NCI-H2227 (cell line): Measurements from ENCODE around the gene PSMB4.
"Not testable (repeated sequence)": the region's sequence is repeated elsewhere in the genome, so short reads cannot be mapped to it uniquely, and the experiment has no call there.

ENCODE experiments used
- DNase-seq: peaks from one replicate; lab custom pipeline; 2025; ENCODE audit not compliant: unreplicated experiment; lab: John Stamatoyannopoulos, UW

PSMB4 gene

DNA sequence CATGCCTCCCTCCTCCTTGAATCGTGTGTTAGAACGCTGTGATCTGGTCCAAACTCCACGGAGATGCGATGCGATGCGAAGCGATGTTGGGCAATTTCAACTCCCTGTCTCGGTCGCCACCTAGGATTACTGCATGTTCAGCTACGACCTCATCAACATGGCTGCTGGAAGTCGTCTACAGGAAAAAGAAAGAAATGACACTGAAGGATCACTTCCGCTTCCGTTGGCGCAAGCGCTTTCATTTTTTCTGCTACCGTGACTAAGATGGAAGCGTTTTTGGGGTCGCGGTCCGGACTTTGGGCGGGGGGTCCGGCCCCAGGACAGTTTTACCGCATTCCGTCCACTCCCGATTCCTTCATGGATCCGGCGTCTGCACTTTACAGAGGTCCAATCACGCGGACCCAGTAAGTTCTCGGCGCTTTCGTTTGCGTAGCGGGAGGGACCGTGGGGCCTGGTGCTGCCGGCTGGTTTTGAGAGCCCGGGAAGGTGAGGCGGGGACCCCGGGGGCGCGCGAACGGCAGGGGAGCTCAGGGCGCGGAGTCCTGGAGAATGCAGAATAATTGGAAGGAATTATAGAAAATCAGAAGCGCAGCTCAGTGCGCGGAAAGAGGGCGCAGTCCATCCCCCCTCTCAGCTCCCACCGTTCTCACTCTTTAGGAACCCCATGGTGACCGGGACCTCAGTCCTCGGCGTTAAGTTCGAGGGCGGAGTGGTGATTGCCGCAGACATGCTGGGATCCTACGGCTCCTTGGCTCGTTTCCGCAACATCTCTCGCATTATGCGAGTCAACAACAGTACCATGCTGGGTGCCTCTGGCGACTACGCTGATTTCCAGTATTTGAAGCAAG is at the start of gene PSMB4:
TSS of gene PSMB4 (plus strand) at position 250 of the 848 bp plus-strand sequence. CDS start at position 265, 15 bp downstream.
- peak; percentile 94 for DNase-seq

DNA sequence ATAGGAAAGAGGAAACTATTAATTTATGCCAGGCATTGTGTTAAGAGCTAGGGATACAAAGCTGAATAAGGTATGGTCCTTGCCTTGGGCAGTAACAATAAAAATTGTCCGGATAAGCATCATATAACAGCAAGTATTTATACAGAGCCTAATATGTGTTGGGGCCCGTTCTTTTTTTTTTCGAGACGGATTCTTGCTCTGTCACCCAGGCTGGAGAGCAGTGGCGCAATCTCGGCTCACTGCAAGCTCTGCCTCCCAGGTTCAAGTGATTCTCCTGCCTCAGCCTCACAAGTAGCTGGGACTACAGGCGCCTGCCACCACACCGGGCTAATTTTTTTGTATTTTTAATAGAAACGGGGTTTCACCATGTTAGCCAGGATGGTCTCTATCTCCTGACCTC is 49.0 kb upstream of the PSMB4 start:
- DNase-seq, result not testable (repeated sequence)

DNA sequence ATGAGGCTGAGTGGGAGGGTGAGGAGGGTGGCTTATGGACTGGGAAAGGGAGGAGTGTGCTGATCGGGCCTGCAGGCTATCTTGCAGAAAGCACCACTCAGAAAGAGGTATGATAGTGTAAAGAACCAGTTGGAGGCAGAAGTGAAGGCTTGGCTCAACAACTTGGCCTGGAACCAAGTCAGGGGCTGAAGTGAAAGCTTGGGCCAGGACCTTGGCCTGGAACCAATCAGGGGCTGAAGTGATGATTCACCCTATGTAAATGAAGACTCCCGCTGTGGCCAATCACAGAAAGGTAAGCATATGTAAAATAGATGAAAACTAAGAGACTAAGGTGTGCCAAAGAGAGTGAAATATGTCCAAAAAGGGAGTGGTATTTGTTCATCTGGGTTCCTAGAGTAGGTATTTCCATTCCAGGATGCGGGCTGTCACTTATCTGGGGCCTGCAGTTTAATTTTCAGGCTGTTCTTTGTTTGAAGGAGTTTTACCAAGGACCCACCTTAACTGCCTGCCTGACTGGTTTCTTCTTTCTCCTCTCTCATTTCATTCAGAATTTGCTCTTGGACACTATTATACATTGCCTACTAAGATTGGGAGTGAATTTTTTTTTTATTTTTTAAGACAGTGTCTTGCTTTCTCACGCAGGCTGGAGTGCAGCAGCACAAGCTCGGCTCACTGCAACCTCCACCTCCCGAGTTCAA is 47.2 kb upstream of the PSMB4 start:
- no peak for DNase-seq

DNA sequence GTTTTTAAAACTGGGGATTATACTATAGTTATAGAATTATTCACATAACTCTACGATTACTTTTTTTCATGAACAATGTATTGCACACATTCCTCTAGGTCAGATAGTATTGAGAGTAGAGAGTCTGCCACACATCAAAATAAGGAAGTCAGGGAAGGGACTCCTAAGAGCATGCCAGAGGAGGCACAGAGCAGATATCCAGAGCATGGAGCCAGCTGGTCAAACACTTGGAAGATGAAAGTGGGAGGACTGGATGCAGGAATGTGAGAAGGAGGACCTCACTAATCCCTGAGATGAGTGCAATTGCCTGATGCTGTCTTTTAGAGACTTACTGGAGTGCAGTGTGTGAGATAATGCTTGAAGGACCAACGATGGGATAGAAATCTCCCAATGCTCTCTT is 42.7 kb upstream of the PSMB4 start:
- DNase-seq, result no peak

DNA sequence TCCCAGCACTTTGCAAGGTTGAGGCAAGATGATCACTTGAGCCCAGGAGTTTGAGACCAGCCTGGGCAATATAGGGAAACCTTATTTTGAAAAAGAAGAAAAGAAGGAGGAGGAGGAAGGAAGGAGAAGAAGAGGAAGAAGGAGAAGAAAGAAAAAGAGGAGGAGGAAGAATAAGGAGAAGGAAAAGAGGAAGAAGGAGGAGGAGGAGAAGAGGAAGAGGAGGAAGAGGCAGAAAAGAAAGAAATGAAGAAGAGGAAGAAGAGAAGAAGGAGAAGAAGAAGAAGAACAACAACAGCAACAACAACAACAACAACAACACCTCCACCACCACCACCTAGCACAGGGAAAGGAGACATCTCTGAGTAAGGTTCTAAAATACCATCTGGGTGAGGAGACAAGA is 37.5 kb upstream of the PSMB4 start:
- DNase-seq, result no peak

DNA sequence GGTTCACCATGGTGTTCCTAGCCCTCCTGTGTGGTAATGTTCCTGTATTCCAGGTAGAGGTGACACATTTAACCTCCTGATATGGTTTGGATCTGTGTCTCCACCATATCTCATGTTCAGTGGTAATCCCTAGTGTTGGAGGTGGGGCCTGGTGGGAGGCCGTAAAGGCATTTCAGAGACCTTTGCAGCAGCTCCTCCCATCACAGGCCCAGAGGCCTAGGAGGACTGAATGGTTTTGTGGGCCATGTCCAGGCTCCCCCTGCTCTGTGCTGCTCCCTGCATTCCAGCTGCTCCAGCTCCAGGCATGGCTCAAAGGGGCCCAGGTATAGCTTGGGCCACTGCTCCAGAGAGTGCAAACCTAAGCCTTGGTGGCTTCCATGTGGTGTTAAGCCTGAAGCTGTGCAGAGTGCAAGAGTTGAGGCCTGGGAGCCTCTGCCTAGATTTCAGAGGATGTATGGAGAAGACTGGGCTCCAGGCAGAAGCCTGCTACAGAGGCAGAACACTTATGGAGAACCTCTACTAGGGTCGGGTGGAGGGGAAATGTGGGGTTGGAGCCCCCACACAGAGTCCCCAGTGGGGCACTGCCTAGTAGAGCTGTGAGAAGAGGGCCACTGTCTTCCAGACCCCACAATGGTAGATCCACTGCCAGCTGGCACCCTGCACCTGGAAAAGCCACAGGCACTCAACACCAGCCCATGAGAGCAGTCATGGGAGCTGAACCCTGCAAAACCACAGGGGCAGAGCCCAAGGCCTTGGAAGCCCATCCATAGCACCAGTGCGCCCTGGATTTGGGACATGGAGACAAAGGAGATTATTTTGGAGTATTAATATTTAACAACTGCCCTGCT is 36.8 kb upstream of the PSMB4 start:
- no peak for DNase-seq

DNA sequence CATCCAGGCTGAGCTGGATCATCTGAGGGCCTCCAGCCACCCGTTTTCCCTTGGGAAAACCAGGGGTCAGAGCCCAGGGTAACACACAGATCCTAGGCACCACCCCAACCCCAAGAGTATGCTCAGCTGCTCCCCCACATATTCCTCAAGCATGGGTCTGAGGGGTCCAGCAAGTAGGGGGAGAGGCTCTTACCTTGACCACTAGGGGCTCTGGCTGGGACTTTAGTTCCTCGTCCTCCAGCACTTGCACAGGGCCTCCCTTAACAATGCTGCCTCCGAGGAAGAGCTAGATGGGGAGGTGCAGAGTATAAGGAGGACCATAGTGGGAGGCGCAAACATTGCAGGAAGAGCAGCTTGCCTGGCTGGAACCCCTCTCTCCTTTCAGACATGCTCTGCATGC is 34.4 kb upstream of the PSMB4 start:
- no peak for DNase-seq

DNA sequence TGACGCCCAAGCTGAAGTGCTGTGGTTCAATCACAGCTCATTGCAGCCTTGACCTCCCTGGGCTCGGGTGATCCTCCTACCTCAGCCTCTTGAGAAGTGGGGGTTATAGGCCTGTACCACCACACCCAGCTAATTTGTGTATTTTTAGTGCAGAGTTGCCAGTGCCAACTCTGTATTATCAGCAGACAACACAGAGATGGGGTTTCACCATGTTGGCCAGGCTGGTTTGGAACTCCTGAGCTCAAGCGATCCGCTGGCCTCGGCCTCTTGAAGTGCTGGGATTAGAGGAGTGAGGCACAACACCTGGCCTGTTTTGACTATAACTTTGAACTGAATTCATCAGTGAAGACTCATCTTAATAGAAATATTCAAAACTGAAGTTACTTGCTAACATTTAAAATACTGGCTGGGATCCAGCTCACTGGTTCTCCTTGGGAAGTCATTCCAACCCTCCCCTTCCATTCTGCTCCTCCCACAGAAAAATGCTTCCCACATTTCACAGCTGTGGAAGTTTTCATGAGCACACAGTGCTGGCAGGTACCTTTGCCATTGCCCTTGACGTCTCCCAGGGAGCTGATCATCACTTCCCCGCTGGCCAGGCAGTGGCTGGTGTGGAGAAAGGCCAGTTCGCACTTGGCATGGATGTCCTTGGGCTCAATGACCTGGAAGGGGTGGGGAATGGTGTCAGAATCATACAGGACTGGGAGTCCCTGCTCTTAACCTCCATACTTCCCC is 31.5 kb upstream of the PSMB4 start:
- no peak for DNase-seq

DNA sequence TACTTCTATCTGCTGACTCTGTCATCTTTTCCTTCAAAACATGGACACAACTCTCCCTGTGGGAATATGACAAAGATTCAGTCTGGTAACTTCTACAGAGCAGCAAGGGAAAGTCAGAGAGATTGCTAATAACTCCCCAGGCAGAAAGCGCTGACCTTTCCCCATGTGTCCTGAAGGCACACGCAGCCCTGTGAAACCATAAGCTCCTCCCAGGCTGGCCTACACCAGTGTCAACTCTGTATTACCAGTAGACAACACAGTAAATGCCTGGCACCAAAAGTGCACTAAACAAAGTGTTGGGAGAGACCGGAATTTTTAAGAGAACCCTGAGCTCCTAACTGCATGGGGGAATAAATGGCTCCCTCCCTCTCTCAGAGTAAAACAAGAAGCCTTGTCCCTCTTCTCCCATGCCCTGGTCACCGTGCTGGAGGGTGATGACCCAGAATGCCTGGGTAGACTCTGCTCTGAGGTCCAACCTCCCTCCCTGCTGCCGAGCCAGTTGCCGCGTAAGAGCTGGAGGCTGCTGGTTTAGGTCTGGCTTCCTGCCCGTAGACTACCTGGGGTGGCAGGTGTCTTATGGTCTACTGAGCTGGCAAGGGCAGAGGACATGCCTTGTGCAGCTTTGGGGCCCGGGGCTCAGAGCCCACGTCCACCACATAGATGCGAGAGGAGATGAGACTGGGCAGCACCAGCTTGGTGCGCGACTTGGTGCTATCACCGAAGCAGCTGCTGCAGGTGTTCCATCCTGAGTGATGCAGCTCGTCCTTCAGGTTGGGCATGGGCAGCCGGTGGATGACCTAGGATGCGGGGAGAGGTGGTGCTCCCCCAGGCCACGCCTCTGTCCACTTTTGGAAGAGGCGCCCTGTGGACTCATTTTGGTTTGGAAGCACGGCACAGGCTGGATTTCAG is 30.7 kb upstream of the PSMB4 start:
- no peak for DNase-seq

DNA sequence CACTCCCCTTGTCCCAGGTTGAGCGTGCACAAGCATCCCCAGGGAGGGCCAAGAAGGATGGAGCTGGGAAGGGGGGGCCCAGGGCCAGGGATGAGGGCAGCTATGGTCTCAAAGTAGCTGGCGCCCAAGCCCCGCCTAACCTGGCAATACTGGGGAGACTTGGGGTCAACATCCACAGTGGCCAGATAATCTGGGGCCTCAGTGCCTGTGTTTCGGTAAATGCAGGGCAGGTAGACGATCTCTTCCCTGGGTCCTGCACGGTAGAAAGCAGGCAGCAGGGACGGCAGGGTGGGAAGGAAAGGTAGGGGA is 30.1 kb upstream of the PSMB4 start:
- DNase-seq, result no peak

DNA sequence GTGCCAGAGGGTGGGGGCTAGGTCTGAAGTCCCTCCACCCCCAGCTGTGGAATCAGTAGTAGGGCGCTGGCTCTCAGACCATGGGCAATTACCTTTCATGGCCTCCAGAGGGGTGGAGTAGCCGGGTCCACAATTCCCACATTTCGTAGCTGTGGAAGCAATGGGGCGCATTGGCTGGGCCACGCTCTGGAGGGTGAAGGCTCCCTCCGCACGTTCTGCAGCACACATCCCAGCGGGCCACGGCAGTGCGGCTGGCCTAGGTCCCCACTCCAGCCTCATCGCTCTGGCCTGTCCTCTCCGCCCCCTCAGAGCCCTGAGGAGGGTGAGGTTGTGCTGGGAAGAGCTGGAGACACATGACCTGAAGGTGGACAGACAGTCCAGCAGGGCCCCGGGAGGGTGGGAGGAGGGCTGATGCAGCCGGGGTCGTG is 29.7 kb upstream of the PSMB4 start:
- no peak for DNase-seq

DNA sequence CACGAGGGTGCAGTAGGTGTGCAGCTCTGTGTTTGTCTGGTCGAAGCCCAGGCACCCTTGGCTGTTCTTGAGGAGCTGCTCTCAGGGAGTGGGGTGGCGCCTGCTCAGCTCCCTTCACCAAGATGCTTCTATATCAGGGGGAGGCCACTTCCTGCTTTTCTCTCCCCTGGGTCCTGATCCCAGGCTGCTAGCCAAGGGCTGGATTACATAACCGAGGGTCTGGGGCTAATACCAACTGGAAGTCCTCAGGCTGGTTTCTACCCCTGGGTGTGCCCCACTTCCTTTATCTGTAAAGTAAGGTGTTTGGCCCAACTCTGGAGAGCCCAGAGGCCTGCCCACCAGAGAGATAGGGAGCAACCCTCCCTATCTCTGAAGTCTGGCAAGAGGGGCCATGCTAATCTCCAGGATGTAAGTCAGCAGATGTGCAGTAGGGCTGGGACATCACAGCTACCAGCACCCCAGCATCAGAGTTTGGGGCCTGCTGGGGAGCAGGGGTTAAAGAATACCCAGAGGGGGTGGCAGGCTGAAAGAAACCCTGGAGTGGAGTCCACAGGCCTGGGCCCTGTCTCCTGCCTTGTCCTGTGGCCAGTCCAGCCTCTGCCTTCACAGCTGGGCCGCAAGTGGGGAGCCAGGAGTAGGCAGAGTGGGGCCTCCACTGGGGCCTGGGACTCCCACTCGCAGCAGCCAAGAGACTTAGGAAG is 29.0 kb upstream of the PSMB4 start:
- no peak for DNase-seq

DNA sequence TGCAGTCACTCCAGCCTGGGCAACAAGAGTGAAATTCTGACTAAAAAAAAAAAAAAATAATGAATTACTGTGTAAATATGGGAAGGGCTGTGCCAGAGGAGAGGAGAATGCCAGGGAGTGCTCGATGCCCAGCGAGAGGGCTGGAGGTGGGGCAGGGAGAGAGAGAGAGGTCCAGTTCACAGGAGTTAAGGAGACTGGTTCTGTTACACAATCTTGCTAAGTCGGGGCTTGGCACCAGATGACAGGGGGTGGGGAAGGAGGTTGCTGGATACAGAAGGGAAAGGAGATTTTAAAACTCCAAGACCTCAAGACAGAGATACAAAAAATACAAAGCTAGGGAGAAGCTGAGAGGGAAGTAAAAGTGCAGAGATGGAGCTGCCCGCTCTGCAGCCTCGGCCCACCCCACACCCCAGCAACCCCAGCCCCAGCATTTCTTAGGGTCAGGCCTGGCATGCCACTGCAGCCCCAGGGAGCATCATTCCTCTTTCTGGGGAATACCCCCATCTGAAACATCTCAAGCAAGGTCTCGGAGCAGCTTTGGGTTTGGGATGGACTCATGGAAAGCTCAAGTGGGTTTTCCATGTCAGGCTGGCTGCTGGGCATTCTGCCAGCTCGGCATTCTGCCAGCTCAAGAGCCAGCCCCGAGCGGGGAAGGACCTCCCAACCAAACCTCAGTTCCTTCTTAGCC is 27.9 kb upstream of the PSMB4 start:
- DNase-seq, result peak; percentile 88

DNA sequence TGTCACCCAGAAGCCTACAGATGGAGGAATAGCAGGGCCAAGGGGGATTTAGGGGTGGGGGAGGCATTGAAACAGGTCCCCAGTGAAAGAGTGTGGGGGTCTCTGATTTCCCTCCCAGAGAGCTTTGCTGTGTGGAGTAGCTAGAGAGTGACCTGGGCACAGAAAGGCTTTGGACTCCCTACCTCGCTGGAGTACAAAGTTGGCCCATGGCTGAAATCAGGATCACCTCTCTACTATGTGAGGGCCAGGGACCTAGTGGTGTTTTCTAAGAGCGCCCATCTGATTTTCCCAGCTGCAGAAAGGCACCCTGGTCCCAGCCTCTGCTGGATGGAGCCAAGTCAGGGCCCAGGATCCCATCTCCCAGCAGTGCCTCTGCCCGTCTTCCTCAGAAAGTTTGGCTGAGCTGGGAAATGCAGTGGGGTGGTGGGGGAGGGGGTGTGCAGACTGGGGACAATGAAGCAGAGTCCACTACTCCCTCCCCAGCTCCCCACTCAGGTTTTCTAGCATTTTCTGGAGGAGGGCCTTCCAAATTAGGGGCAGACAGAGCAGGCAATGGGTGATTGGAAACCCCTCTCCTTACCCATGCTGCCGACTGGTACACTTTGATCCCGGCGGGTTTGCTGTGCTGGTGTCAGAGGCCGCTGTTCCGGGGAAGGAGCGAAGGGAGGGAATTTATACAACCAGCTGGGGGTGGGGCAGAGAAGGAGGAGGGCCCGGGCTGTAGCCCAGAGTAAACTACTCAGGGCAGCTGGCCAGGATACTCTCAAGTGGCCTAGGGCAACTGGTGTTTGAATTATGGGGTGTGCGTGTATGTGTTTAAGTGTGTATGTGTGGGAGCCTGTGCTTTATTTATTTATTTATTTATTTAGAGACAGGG is 27.1 kb upstream of the PSMB4 start, which contains the start of gene SELENBP1:
TSS of gene SELENBP1 (minus strand) at position 648 of the 877 bp plus-strand sequence. CDS start at position 584, 64 bp downstream.
- DNase-seq, result peak; percentile 73

DNA sequence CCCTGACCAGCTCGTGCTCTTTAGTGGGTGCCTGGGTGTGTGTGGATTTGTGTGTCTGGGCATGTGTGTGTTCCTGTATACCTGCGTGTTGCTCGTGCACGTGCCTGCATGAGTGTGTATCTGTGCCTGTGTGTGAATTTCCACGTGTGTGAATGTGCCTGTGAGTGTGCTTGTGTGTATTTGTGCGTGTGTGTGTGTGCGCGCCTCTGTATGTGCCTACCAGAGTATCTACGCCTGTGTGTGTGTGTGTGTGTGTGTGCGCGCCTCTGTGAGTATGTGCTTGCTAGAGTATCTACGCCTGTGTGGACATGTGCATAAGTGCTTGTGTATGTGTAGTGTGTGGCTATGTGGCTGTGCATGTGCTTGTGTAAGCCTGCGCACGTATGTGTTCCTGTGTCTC is 26.2 kb upstream of the PSMB4 start:
- no peak for DNase-seq

DNA sequence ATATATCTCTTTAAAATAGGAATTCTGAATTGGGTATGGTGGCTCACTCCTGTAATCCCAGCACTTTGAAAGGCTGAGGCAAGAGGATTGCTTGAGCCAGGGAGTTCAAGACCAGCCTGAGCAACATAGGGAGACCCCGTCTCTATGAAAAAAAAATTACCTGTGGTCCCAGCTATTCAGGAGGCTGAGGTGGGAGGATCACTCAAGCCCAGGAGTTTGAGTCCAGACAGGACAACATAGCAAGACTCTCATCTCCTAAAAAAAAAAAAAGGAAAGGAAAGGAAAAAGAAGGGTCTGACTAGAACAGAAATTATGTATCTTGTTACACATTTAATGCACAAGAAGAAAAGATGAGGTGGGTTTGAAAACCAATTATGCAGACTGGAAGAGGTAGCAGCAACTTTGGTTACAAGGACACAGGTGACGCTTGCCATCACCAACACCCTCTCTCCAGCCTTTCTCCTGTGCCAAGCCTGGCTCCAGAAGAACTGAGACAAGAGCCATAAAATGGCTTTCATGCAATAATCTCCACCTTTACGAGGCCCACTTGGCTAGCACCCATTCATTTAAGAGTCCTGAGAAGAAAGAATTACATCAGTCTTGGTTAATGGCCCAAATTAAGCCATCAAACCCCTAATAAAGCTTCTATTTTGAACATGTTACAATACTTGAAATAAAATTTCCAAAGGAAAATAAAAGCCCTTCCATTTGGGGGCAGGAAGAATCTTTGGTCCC is 22.1 kb upstream of the PSMB4 start:
- DNase-seq, result no peak

DNA sequence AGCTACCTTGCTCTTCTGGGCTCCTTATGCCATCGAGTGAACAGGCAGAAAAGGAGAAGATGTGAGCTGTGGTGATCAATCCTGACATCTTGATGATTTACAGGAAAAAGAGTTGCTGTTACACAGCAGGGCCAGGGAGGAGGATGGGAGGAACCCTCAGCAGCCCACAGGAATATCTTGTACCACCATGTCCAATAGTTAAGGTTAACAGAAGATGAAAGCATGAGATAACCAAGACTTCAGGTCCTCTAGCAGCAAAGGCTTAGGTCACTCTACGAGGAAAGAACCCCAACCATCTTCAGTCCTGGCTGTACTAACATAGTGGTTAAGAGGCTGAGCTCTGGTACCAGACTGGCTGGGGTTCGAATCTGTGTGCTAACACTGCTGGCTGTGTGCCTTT is 14.8 kb upstream of the PSMB4 start:
- DNase-seq, result no peak
